H1 (cell line): Measurements from ENCODE around the gene CENPP. TPM values are rescaled to one million over a fixed set of nuclear protein-coding genes. Genes with fewer than 3 reads are reported as not detected.

Experiments
- CTCF ChIA-PET: fragments of 300-600 bp; sonication (Branson Sonifier 250); formaldehyde crosslinking; loops from one replicate; lab custom pipeline; 2021; ENCODE audit not compliant: partially characterized antibody; lab: Charles Lee
- POLR2A ChIA-PET: fragments of 300-600 bp; sonication (Branson Sonifier 250); formaldehyde crosslinking; loops from one replicate; lab custom pipeline; 2021; ENCODE audit warnings: inconsistent platforms; ENCODE audit not compliant: partially characterized antibody; lab: Charles Lee
- DNase-seq, 2 experiments: peaks; one replicate each; pipeline versions ENCODE4 v3.0.0 to v3.0.0-alpha.2; 2010 to 2022; ENCODE audit warnings: low spot score in 2 of 2, low read depth in 1 of 2, mixed read lengths in 1 of 2
- FAIRE-seq: peaks from 2 replicates; lab custom pipeline; 2011; peaks lifted over from hg19 to GRCh38; lab: Jason Lieb, UNC
- H2AFZ ChIP-seq: 2 replicates; pipeline ENCODE4 v1.8.1; 2012; ENCODE audit warnings: low read length, inconsistent platforms
- H2AK5ac ChIP-seq: 2 replicates; pipeline ENCODE4 v1.6.1; 2013; ENCODE audit warnings: low read depth, low read length
- H2BK120ac ChIP-seq: replicated peaks from 2 replicates; pipeline ENCODE3; 2013; ENCODE audit warnings: low read depth, low read length, inconsistent platforms
- H2BK12ac ChIP-seq: 2 replicates; pipeline ENCODE4 v1.6.1; 2013; ENCODE audit warnings: low read depth, low read length
- H2BK15ac ChIP-seq: 2 replicates; pipeline ENCODE4 v1.6.1; 2013; ENCODE audit warnings: low read length
- H2BK20ac ChIP-seq: 2 replicates; pipeline ENCODE4 v1.6.1; 2013; ENCODE audit warnings: low read length
- H2BK5ac ChIP-seq: 2 replicates; pipeline ENCODE4 v1.6.1; 2013; ENCODE audit warnings: low read depth, low read length
- H3K14ac ChIP-seq: 2 replicates; pipeline ENCODE4 v1.6.1; 2013; ENCODE audit warnings: inconsistent platforms; ENCODE audit not compliant: insufficient read length
- H3K18ac ChIP-seq: 2 replicates; pipeline ENCODE4 v1.6.1; 2013; ENCODE audit warnings: low read length; ENCODE audit errors: extremely low read depth
- H3K23ac ChIP-seq: 2 replicates; pipeline ENCODE4 v1.6.1; 2013; ENCODE audit warnings: inconsistent platforms; ENCODE audit not compliant: insufficient read length
- H3K23me2 ChIP-seq: 2 replicates; pipeline ENCODE4 v1.6.1; 2013; ENCODE audit warnings: low read depth, low read length
- H3K27ac ChIP-seq: 2 replicates; pipeline ENCODE4 v1.6.1; 2011; ENCODE audit warnings: low read depth, low read length, inconsistent platforms
- H3K27me3 ChIP-seq, 4 experiments: replicated peaks in 1 of 4; 1 replicate in 1 of 4; 2 replicates in 3 of 4; pipeline versions ENCODE4 v1.6.1 to v1.8.1; 2011 to 2013; ENCODE audit warnings: low read length in 3 of 4, mild to moderate bottlenecking in 3 of 4, inconsistent platforms in 2 of 4, mixed read lengths in 2 of 4, moderate library complexity in 1 of 4; ENCODE audit not compliant: control insufficient read depth in 3 of 4, insufficient read depth in 3 of 4; ENCODE audit errors: extremely low read depth in 1 of 4
- H3K36me3 ChIP-seq, 4 experiments: 2 replicates each; pipeline versions ENCODE4 v1.6.1 to v1.8.1; 2011 to 2013; ENCODE audit warnings: mild to moderate bottlenecking in 4 of 4, low read length in 3 of 4, moderate library complexity in 2 of 4, control low read depth in 1 of 4, inconsistent platforms in 1 of 4; ENCODE audit not compliant: insufficient read depth in 4 of 4, control insufficient read depth in 2 of 4
- H3K4ac ChIP-seq: replicated peaks from 2 replicates; pipeline ENCODE3; 2013; ENCODE audit warnings: low read length, low read depth, mixed read lengths, inconsistent platforms; ENCODE audit not compliant: insufficient read length
- H3K4me1 ChIP-seq, 4 experiments: replicated peaks in 1 of 4; 1 replicate in 1 of 4; 2 replicates in 3 of 4; pipeline versions ENCODE4 v1.6.1 to v1.8.1; 2011 to 2013; ENCODE audit warnings: low read length in 3 of 4, inconsistent platforms in 2 of 4, mixed read lengths in 1 of 4; ENCODE audit not compliant: insufficient read depth in 4 of 4, control insufficient read depth in 3 of 4
- H3K4me2 ChIP-seq, 2 experiments: 2 replicates each; pipeline versions ENCODE4 v1.6.1 to v1.8.1; 2011 to 2013; ENCODE audit warnings: low read depth in 2 of 2, low read length in 2 of 2, control low read depth in 1 of 2, inconsistent platforms in 1 of 2, mild to moderate bottlenecking in 1 of 2; ENCODE audit not compliant: insufficient read depth in 1 of 2
- H3K4me3 ChIP-seq, 4 experiments: fragments of 200-600, 300-600 bp in 1 of 4; sonication (generic), shearing (Covaris generic), sonication (Bioruptor Twin) in 1 of 4; 2 replicates each; pipeline versions ENCODE4 v1.5.1 to v1.8.1; 2011 to 2016; ENCODE audit warnings: low read length in 4 of 4, low read depth in 3 of 4, control low read depth in 2 of 4, inconsistent platforms in 2 of 4, mild to moderate bottlenecking in 2 of 4, mixed read lengths in 1 of 4, moderate library complexity in 1 of 4; ENCODE audit not compliant: insufficient read depth in 2 of 4; ENCODE audit errors: extremely low read depth in 1 of 4
- H3K56ac ChIP-seq: replicated peaks from 2 replicates; pipeline ENCODE3; 2013; ENCODE audit warnings: low read depth, mild to moderate bottlenecking, mixed read lengths, low read length, inconsistent platforms; ENCODE audit not compliant: insufficient read length
- H3K79me1 ChIP-seq: 2 replicates; pipeline ENCODE4 v1.6.1; 2013; ENCODE audit warnings: low read depth, low read length, control low read depth
- H3K79me2 ChIP-seq, 2 experiments: 2 replicates each; pipeline versions ENCODE4 v1.6.1 to v1.8.1; 2012 to 2013; ENCODE audit warnings: low read length in 2 of 2, mild to moderate bottlenecking in 2 of 2, inconsistent platforms in 1 of 2; ENCODE audit not compliant: insufficient read depth in 2 of 2, control insufficient read depth in 1 of 2
- H3K9ac ChIP-seq, 4 experiments: replicated peaks in 1 of 4; 1 replicate in 1 of 4; 2 replicates in 3 of 4; pipeline versions ENCODE4 v1.6.1 to v1.8.1; 2011 to 2013; ENCODE audit warnings: low read depth in 3 of 4, low read length in 3 of 4, control low read depth in 2 of 4, mild to moderate bottlenecking in 2 of 4, moderate library complexity in 2 of 4, inconsistent platforms in 1 of 4; ENCODE audit errors: extremely low read depth in 1 of 4
- H3K9me3 ChIP-seq, 2 experiments: 2 replicates each; pipeline versions ENCODE4 v1.6.1 to v1.8.1; 2012 to 2013; ENCODE audit warnings: mild to moderate bottlenecking in 2 of 2, moderate library complexity in 2 of 2, control low read depth in 1 of 2, inconsistent platforms in 1 of 2, low read depth in 1 of 2, low read length in 1 of 2, mixed read lengths in 1 of 2; ENCODE audit not compliant: insufficient read depth in 2 of 2
- H4K20me1 ChIP-seq, 2 experiments: replicated peaks in 1 of 2; 2 replicates each; pipeline versions ENCODE3 to v1.8.1; 2011 to 2013; ENCODE audit warnings: inconsistent platforms in 2 of 2, low read length in 2 of 2, mild to moderate bottlenecking in 1 of 2; ENCODE audit not compliant: insufficient read depth in 2 of 2, control insufficient read depth in 1 of 2
- H4K5ac ChIP-seq: 2 replicates; pipeline ENCODE4 v1.6.1; 2013; ENCODE audit warnings: low read length, low read depth, mixed read lengths, inconsistent platforms; ENCODE audit not compliant: insufficient read length
- H4K8ac ChIP-seq: 2 replicates; pipeline ENCODE4 v1.8.0; 2013; ENCODE audit warnings: mild to moderate bottlenecking, moderate library complexity, low read length, inconsistent platforms; ENCODE audit not compliant: insufficient read depth; ENCODE audit errors: extremely low read depth
- H4K91ac ChIP-seq: replicated peaks from 2 replicates; pipeline ENCODE3; 2013; ENCODE audit warnings: low read length, mixed read lengths, inconsistent platforms; ENCODE audit not compliant: insufficient read length
- CBX8 ChIP-seq: fragments of 300-800, 300-1000 bp; sonication (generic); IDR thresholded peaks from 2 replicates; pipeline ENCODE4 v1.7.1; 2016; ENCODE audit warnings: low read depth, low read length, borderline replicate concordance
- CHD2 ChIP-seq: IDR thresholded peaks from 2 replicates; pipeline ENCODE4 v1.6.1; 2012; ENCODE audit warnings: low read length, improper control_type of control experiment
- MAFK ChIP-seq: IDR thresholded peaks from 2 replicates; pipeline ENCODE4 v1.6.1; 2012; ENCODE audit warnings: low read depth, mild to moderate bottlenecking, improper control_type of control experiment, low read length
- POLR2AphosphoS5 ChIP-seq: IDR thresholded peaks from 2 replicates; pipeline ENCODE4 v1.6.1; 2011; ENCODE audit warnings: low read depth, low read length
- RNF2 ChIP-seq: fragments of 200-900, 300-1000 bp; sonication (generic); IDR thresholded peaks from 2 replicates; pipeline ENCODE4 v1.7.1; 2016; ENCODE audit warnings: borderline replicate concordance, low read depth, mild to moderate bottlenecking, antibody characterized with exemption, low read length; ENCODE audit not compliant: poor library complexity, severe bottlenecking; ENCODE audit errors: missing control alignments
- SAP30 ChIP-seq: fragments of 300-600 bp; sonication (generic); IDR thresholded peaks from 2 replicates; pipeline ENCODE4 v1.7.1; 2012; ENCODE audit warnings: low read length, moderate library complexity, mild to moderate bottlenecking, inconsistent platforms; ENCODE audit not compliant: insufficient read depth, insufficient replicate concordance
- WGBS, 2 experiments: shearing (Covaris generic) in 1 of 2; methylation state at CpG; one replicate each; pipeline versions ENCODE4 v1.1.6 to v1.1.7; 2013 to 2015; ENCODE audit warnings: low lambda C conversion rate in 2 of 2, mixed read lengths in 2 of 2, inconsistent platforms in 1 of 2, low coverage in 1 of 2, missing lambda C conversion rate in 1 of 2; ENCODE audit not compliant: insufficient replicate concordance in 2 of 2, insufficient coverage in 1 of 2, insufficient read length in 1 of 2; ENCODE audit errors: extremely low coverage in 1 of 2, missing lambda C conversion rate in 1 of 2; 5-methylcytosine and 5-hydroxymethylcytosine counted together
- polyA plus RNA-seq, 7 experiments: library from polyadenylated mRNA; depleted of rRNA in 3 of 7; stranded (reverse) in 5 of 7; unstranded in 2 of 7; fragments of >200 nt in 5 of 7; fragments of 200-250 nt in 2 of 7; gene quantifications; 1 replicate in 5 of 7; 2 replicates in 1 of 7; 4 replicates in 1 of 7; pipeline versions ENCODE4 v1.2.1 to v1.2.3, GENCODE V29; 2011 to 2013; ENCODE audit warnings: missing spikeins in 2 of 7, mixed read lengths in 2 of 7
- total RNA-seq: library from RNA; stranded (reverse); fragmentation: NEBNext Ultra II Directional; extraction: Animal tissue kit (Norgen Biotek cat#: 25700); gene quantifications from 2 replicates; pipeline ENCODE4 v1.2.1, GENCODE V29; 2021
- TF ChIP-seq, protein P1 (sequence below): IDR thresholded peaks from 2 replicates; pipeline ENCODE4 v1.6.1; 2012; ENCODE audit warnings: inconsistent platforms
- TF ChIP-seq, protein P2 (sequence below): IDR thresholded peaks from 2 replicates; pipeline ENCODE4 v1.6.1; 2012; ENCODE audit warnings: low read length, inconsistent platforms
- TF ChIP-seq, protein P3 (sequence below): IDR thresholded peaks from 2 replicates; pipeline ENCODE4 v1.6.1; 2011; ENCODE audit warnings: low read length, improper control_type of control experiment

CENPP gene
- total and polyA plus RNA-seq, 2 of the 8 experiments (the other 6 are each of a cell fraction or from before 2014, with no cell fraction given): 2.7 to 10.8 TPM

DNA sequence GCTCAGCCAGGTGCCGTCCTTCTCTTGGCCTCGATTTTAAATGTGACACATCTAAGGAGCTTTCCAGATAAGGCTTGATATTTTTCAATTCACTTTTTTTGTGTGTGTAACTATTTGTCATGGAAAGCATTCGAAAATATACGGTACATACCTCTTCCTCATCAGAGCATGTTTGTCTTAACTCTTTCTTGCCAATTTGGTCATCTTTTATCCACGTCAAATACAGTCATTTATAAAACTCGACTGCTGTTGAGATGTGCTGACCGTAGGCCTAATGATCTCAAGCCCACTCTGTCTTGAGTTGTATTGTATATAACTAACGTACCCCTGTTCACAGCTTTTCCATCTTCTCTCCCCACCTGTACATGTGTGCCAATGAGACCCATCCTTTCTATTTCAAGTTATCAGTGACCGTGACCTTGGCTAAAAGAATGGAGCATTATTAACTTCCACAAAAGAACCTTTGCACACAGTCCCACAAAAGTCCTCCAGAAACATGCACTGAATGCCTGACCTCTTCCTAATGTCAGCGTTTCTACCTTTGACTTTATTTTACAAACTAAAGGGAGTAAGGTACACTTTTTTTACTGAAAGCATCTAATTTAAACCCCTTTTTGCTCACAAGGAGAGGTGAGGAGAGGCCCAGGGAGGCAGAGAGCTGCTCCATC lies 282.6 kb downstream of the CENPP start:
- CTCF ChIA-PET: interaction anchor here (0.9 to 1.8 kb wide), 4 partner anchors 26 to 183 kb away, joined by 3 to 10 read pairs (median 4); no protein-coding TSS in a partner anchor
- Histone ChIP-seq H2BK15ac (no peak overlapping the region), H3K79me2 (no peaks in the 10 kb centered on the region), H3K9ac (no peak overlapping the region), H4K91ac (no peak overlapping the region), H3K79me1 (no peaks in the 10 kb centered on the region), H3K14ac (no peak overlapping the region), H3K23ac (no peak overlapping the region), H3K18ac (no peak overlapping the region), H2BK120ac (no peak overlapping the region), H3K56ac (no peak overlapping the region), H2AFZ (no peak overlapping the region), H2BK5ac (no peak overlapping the region), H2BK20ac (no peak overlapping the region), H3K23me2 (no peaks in the 10 kb centered on the region), H3K27me3 (0 out of 7 replicates have a peak, but pooled peaks cover 0 to 2% (median 0%) of the 10 kb centered on the region in 4 experiments), H3K4me1 (no peaks in the 10 kb centered on the region), H3K4me3 (no peak overlapping the region), H2AK5ac (no peak overlapping the region), H3K27ac (no peak overlapping the region), H3K36me3 (peaks cover 0 to 8% (median 4%) of the 10 kb centered on the region in 4 experiments; a peak in 3 of 8 replicates), H3K4me2 (no peak overlapping the region), H4K5ac (no peak overlapping the region), H3K9me3 (peaks cover 0 to 7% of the 10 kb centered on the region in 2 experiments; a peak in 1 of 4 replicates), H3K4ac (no peak overlapping the region), H4K20me1 (no peaks in the 10 kb centered on the region), H4K8ac (no peak overlapping the region), H2BK12ac (no peak overlapping the region)
- DNase-seq: peak in 1 of 2 experiments; percentile 30
- FAIRE-seq: no peak
- WGBS, 2 experiments: 84% methylated on average over 10 of the region's 10 CpGs; no CpG with 5 or more reads in 1 of the 2 experiments
- POLR2A ChIA-PET: no interaction called here
- TF ChIP-seq CHD2: no peak
- TF ChIP-seq CBX8: no peak
- no peak for TF ChIP-seq POLR2AphosphoS5
- TF ChIP-seq, protein P1, sequence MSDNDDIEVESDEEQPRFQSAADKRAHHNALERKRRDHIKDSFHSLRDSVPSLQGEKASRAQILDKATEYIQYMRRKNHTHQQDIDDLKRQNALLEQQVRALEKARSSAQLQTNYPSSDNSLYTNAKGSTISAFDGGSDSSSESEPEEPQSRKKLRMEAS: no peak
- TF ChIP-seq RNF2: no peak
- no peak for TF ChIP-seq MAFK
- TF ChIP-seq, protein P2, sequence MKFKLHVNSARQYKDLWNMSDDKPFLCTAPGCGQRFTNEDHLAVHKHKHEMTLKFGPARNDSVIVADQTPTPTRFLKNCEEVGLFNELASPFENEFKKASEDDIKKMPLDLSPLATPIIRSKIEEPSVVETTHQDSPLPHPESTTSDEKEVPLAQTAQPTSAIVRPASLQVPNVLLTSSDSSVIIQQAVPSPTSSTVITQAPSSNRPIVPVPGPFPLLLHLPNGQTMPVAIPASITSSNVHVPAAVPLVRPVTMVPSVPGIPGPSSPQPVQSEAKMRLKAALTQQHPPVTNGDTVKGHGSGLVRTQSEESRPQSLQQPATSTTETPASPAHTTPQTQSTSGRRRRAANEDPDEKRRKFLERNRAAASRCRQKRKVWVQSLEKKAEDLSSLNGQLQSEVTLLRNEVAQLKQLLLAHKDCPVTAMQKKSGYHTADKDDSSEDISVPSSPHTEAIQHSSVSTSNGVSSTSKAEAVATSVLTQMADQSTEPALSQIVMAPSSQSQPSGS: no peak
- TF ChIP-seq, protein P3, sequence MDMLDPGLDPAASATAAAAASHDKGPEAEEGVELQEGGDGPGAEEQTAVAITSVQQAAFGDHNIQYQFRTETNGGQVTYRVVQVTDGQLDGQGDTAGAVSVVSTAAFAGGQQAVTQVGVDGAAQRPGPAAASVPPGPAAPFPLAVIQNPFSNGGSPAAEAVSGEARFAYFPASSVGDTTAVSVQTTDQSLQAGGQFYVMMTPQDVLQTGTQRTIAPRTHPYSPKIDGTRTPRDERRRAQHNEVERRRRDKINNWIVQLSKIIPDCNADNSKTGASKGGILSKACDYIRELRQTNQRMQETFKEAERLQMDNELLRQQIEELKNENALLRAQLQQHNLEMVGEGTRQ: no peak
- no peak for TF ChIP-seq SAP30
